Measurements from ENCODE around the gene PLCB1.

PLCB1 gene

DNA sequence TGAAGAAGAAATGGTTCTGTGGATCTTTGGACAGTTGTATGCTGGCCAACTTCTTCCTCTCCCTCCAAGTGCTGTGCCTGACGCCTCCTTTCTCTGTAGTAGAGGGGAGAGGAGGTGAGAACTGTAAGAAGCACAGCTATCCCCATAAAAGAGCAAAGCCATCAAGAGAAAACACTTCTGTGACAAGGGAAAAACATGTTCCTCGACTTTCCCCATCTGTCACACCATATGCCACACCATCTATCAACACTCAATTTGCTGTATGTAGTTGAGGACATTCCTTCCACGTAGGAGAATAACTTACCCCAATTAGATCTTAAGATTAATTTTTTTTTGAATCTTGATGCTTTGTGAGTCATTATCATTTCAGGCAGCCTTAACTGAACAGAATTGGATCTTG lies 780.7 kb downstream of the PLCB1 start:
- H3K27ac ChIP-seq (ENCODE audit: low read depth, low read length): no peak overlapping the region
- H4K12ac ChIP-seq (ENCODE audit: low read depth, low read length): no peak overlapping the region
- H2AFZ ChIP-seq (ENCODE audit: insufficient read depth, low read length, poor library complexity): no peak overlapping the region
- H3K79me2 ChIP-seq (ENCODE audit: control insufficient read depth, insufficient read depth, low read length, poor library complexity): no peaks in the 10 kb centered on the region
- no peak overlapping the region for H3K14ac ChIP-seq (ENCODE audit: low read length)
- no peak overlapping the region for H4K8ac ChIP-seq (ENCODE audit: low read depth, low read length)
- no peaks in the 10 kb centered on the region for H3K4me1 ChIP-seq (ENCODE audit: control insufficient read depth in 1 of 2, insufficient read depth in 2 of 2, low read length in 2 of 2)
- no peak overlapping the region for H4K91ac ChIP-seq (ENCODE audit: low read depth, low read length)
- H3K4me2 ChIP-seq (ENCODE audit: low read length): no peak overlapping the region
- H3K79me1 ChIP-seq (ENCODE audit: low read length): no peaks in the 10 kb centered on the region
- H2BK12ac ChIP-seq (ENCODE audit: low read length): no peak overlapping the region
- no peak overlapping the region for H2BK5ac ChIP-seq (ENCODE audit: low read depth, low read length, poor library complexity)
- H3K23ac ChIP-seq (ENCODE audit: low read length): no peak overlapping the region
- no peak overlapping the region for H2AK5ac ChIP-seq (ENCODE audit: low read length)
- H3K4me3 ChIP-seq (ENCODE audit: low read depth, low read length): no peak overlapping the region
- no peak for DNase-seq
- no peaks in the 10 kb centered on the region for H3K27me3 ChIP-seq (ENCODE audit: insufficient read depth, low read length)
- no peak overlapping the region for H3K4ac ChIP-seq (ENCODE audit: low read depth, low read length)
- H3K18ac ChIP-seq (ENCODE audit: low read length): no peak overlapping the region
- no peak overlapping the region for H2BK120ac ChIP-seq (ENCODE audit: insufficient read depth, low read length, poor library complexity)
- no CpG with 5 or more reads among the region's 3 CpGs for WGBS (ENCODE audit: extremely low coverage, insufficient coverage, insufficient read length)
- H3K36me3 ChIP-seq (ENCODE audit: control insufficient read depth in 1 of 2, insufficient read depth in 2 of 2, low read length in 2 of 2): no peaks in the 10 kb centered on the region
- H3K9me3 ChIP-seq (ENCODE audit: insufficient read depth, low read depth, low read length): no peaks in the 10 kb centered on the region
- H3K9ac ChIP-seq (ENCODE audit: low read length): no peak overlapping the region

DNA sequence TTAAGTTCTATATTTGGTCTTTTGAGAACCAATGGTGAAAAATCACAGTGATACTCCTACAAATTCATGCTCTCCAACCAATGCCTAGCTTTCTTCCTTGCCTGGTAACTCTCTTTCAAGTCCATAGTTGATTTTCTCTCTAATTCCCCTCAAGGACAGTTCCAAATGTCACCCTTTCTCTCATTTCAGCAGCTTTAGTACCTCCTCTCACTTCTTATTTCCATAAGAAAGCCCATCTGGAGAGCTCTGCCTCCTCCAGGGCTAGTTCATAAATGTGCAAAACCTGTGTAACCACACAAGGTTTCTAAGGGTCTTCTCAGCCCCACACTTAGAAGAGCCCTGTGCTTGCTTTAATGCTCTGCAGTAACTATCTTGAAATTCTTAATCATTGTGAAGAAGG lies 781.4 kb downstream of the PLCB1 start:
- H3K4me1 ChIP-seq (ENCODE audit: control insufficient read depth in 1 of 2, insufficient read depth in 2 of 2, low read length in 2 of 2): no peaks in the 10 kb centered on the region
- no peak overlapping the region for H3K18ac ChIP-seq (ENCODE audit: low read length)
- no peak overlapping the region for H4K8ac ChIP-seq (ENCODE audit: low read depth, low read length)
- H4K91ac ChIP-seq (ENCODE audit: low read depth, low read length): no peak overlapping the region
- no peak overlapping the region for H2AFZ ChIP-seq (ENCODE audit: insufficient read depth, low read length, poor library complexity)
- no peak overlapping the region for H2AK5ac ChIP-seq (ENCODE audit: low read length)
- no peak overlapping the region for H3K14ac ChIP-seq (ENCODE audit: low read length)
- no peak overlapping the region for H2BK120ac ChIP-seq (ENCODE audit: insufficient read depth, low read length, poor library complexity)
- H3K27me3 ChIP-seq (ENCODE audit: insufficient read depth, low read length): no peaks in the 10 kb centered on the region
- H3K4me3 ChIP-seq (ENCODE audit: low read depth, low read length): no peak overlapping the region
- no peak overlapping the region for H3K9ac ChIP-seq (ENCODE audit: low read length)
- no peaks in the 10 kb centered on the region for H3K36me3 ChIP-seq (ENCODE audit: control insufficient read depth in 1 of 2, insufficient read depth in 2 of 2, low read length in 2 of 2)
- H2BK12ac ChIP-seq (ENCODE audit: low read length): no peak overlapping the region
- H3K27ac ChIP-seq (ENCODE audit: low read depth, low read length): no peak overlapping the region
- H3K9me3 ChIP-seq (ENCODE audit: insufficient read depth, low read depth, low read length): no peaks in the 10 kb centered on the region
- no peaks in the 10 kb centered on the region for H3K79me2 ChIP-seq (ENCODE audit: control insufficient read depth, insufficient read depth, low read length, poor library complexity)
- no peak for DNase-seq
- no peak overlapping the region for H3K4ac ChIP-seq (ENCODE audit: low read depth, low read length)
- no peak overlapping the region for H3K4me2 ChIP-seq (ENCODE audit: low read length)
- no peak overlapping the region for H4K12ac ChIP-seq (ENCODE audit: low read depth, low read length)
- no peak overlapping the region for H3K23ac ChIP-seq (ENCODE audit: low read length)
- H3K79me1 ChIP-seq (ENCODE audit: low read length): no peaks in the 10 kb centered on the region
- no peak overlapping the region for H2BK5ac ChIP-seq (ENCODE audit: low read depth, low read length, poor library complexity)

DNA sequence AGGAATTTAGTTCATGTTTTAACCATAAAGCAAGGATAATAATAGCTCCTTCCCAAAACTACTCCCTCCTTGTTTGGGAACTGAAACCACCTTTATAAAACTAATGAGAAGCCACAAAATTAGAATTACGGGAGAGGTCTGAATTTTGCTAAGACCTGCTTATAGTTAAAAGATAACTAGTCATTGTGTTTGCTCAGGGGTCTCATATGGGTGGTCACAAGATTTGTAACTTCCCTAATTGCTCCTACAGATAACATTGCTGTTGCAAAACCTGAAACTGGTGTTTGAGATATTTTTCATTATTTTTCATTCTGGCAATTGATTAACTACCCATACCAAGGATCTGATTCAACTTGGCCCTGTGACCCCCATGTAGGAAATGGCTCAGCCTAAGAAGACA lies 782.4 kb downstream of the PLCB1 start:
- H4K8ac ChIP-seq (ENCODE audit: low read depth, low read length): no peak overlapping the region
- no peaks in the 10 kb centered on the region for H3K79me2 ChIP-seq (ENCODE audit: control insufficient read depth, insufficient read depth, low read length, poor library complexity)
- no peaks in the 10 kb centered on the region for H3K79me1 ChIP-seq (ENCODE audit: low read length)
- no peak overlapping the region for H2BK12ac ChIP-seq (ENCODE audit: low read length)
- H3K27me3 ChIP-seq (ENCODE audit: insufficient read depth, low read length): no peaks in the 10 kb centered on the region
- H4K12ac ChIP-seq (ENCODE audit: low read depth, low read length): no peak overlapping the region
- H3K23ac ChIP-seq (ENCODE audit: low read length): no peak overlapping the region
- H4K91ac ChIP-seq (ENCODE audit: low read depth, low read length): no peak overlapping the region
- H3K18ac ChIP-seq (ENCODE audit: low read length): no peak overlapping the region
- no peak overlapping the region for H3K4me3 ChIP-seq (ENCODE audit: low read depth, low read length)
- H3K14ac ChIP-seq (ENCODE audit: low read length): no peak overlapping the region
- no peaks in the 10 kb centered on the region for H3K9me3 ChIP-seq (ENCODE audit: insufficient read depth, low read depth, low read length)
- no peak overlapping the region for H3K27ac ChIP-seq (ENCODE audit: low read depth, low read length)
- no CpG with 5 or more reads among the region's 1 CpG for WGBS (ENCODE audit: extremely low coverage, insufficient coverage, insufficient read length)
- H2AK5ac ChIP-seq (ENCODE audit: low read length): no peak overlapping the region
- H3K4me1 ChIP-seq (ENCODE audit: control insufficient read depth in 1 of 2, insufficient read depth in 2 of 2, low read length in 2 of 2): no peaks in the 10 kb centered on the region
- H3K9ac ChIP-seq (ENCODE audit: low read length): no peak overlapping the region
- H2AFZ ChIP-seq (ENCODE audit: insufficient read depth, low read length, poor library complexity): no peak overlapping the region
- H3K4ac ChIP-seq (ENCODE audit: low read depth, low read length): no peak overlapping the region
- no peak for DNase-seq
- H2BK120ac ChIP-seq (ENCODE audit: insufficient read depth, low read length, poor library complexity): no peak overlapping the region
- H3K36me3 ChIP-seq (ENCODE audit: control insufficient read depth in 1 of 2, insufficient read depth in 2 of 2, low read length in 2 of 2): no peaks in the 10 kb centered on the region
- H3K4me2 ChIP-seq (ENCODE audit: low read length): no peak overlapping the region
- H2BK5ac ChIP-seq (ENCODE audit: low read depth, low read length, poor library complexity): no peak overlapping the region

DNA sequence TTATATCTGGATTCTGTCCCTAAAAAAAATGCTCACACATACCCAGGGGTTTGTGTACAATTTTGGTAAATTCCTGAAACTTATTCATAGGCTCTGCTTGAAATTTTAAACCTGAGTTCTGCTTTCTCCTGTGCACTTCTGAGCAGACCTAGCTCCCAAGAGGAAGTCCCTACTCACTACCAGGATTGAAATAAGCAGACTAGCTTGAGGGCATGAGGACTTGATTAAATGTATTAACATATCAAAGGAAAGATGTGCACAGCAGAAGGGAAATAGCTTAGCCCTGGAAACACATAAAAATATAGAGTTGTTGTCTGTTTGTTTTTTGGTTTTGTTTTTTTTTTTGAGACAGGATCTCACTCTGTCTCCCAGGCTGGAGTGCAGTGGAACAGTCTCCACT lies 785.0 kb downstream of the PLCB1 start:
- Histone ChIP-seq H3K9me3 (ENCODE audit: insufficient read depth, low read depth, low read length) (no peaks in the 10 kb centered on the region), H3K79me1 (ENCODE audit: low read length) (no peaks in the 10 kb centered on the region), H3K4me2 (ENCODE audit: low read length) (no peak overlapping the region), H3K9ac (ENCODE audit: low read length) (no peak overlapping the region), H3K14ac (ENCODE audit: low read length) (no peak overlapping the region), H3K27me3 (ENCODE audit: insufficient read depth, low read length) (no peaks in the 10 kb centered on the region), H3K4ac (ENCODE audit: low read depth, low read length) (no peak overlapping the region), H2BK12ac (ENCODE audit: low read length) (no peak overlapping the region), H2BK5ac (ENCODE audit: low read depth, low read length, poor library complexity) (no peak overlapping the region), H2AFZ (ENCODE audit: insufficient read depth, low read length, poor library complexity) (no peak overlapping the region), H4K12ac (ENCODE audit: low read depth, low read length) (no peak overlapping the region), H3K4me1 (ENCODE audit: control insufficient read depth in 1 of 2, insufficient read depth in 2 of 2, low read length in 2 of 2) (no peaks in the 10 kb centered on the region), H3K36me3 (ENCODE audit: control insufficient read depth in 1 of 2, insufficient read depth in 2 of 2, low read length in 2 of 2) (no peaks in the 10 kb centered on the region), H3K27ac (ENCODE audit: low read depth, low read length) (no peak overlapping the region), H3K4me3 (ENCODE audit: low read depth, low read length) (no peak overlapping the region), H4K8ac (ENCODE audit: low read depth, low read length) (no peak overlapping the region), H3K23ac (ENCODE audit: low read length) (no peak overlapping the region), H4K91ac (ENCODE audit: low read depth, low read length) (no peak overlapping the region), H3K79me2 (ENCODE audit: control insufficient read depth, insufficient read depth, low read length, poor library complexity) (no peaks in the 10 kb centered on the region), H2BK120ac (ENCODE audit: insufficient read depth, low read length, poor library complexity) (no peak overlapping the region), H3K18ac (ENCODE audit: low read length) (no peak overlapping the region), H2AK5ac (ENCODE audit: low read length) (no peak overlapping the region)
- DNase-seq: no peak

DNA sequence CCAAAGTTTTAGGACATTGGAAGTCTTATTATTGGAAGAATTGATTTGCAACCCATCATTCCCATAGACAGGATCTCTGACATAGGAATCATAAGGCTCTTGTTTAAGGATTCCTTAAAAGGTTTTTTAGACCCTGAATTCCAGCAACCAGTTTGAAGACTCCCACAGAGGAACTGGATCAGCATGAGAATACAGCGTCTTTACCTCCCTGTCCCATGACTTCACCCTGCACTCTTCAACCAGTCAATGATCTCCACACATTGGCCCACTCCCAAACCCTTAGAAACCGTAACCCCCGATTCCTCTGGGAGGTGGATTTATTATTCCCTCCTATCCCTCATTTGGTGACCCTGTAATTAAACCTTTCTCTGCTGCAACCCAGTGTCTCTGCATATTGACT lies 786.1 kb downstream of the PLCB1 start:
- H3K4me3 ChIP-seq (ENCODE audit: low read depth, low read length): no peak overlapping the region
- H3K9me3 ChIP-seq (ENCODE audit: insufficient read depth, low read depth, low read length): no peaks in the 10 kb centered on the region
- no peak overlapping the region for H4K91ac ChIP-seq (ENCODE audit: low read depth, low read length)
- no CpG with 5 or more reads among the region's 3 CpGs for WGBS (ENCODE audit: extremely low coverage, insufficient coverage, insufficient read length)
- no peak overlapping the region for H3K14ac ChIP-seq (ENCODE audit: low read length)
- H3K18ac ChIP-seq (ENCODE audit: low read length): no peak overlapping the region
- H3K27me3 ChIP-seq (ENCODE audit: insufficient read depth, low read length): no peaks in the 10 kb centered on the region
- no peaks in the 10 kb centered on the region for H3K36me3 ChIP-seq (ENCODE audit: control insufficient read depth in 1 of 2, insufficient read depth in 2 of 2, low read length in 2 of 2)
- no peak overlapping the region for H2BK5ac ChIP-seq (ENCODE audit: low read depth, low read length, poor library complexity)
- no peak overlapping the region for H2AFZ ChIP-seq (ENCODE audit: insufficient read depth, low read length, poor library complexity)
- H3K23ac ChIP-seq (ENCODE audit: low read length): no peak overlapping the region
- no peaks in the 10 kb centered on the region for H3K4me1 ChIP-seq (ENCODE audit: control insufficient read depth in 1 of 2, insufficient read depth in 2 of 2, low read length in 2 of 2)
- no peak overlapping the region for H3K4me2 ChIP-seq (ENCODE audit: low read length)
- H4K8ac ChIP-seq (ENCODE audit: low read depth, low read length): no peak overlapping the region
- no peaks in the 10 kb centered on the region for H3K79me2 ChIP-seq (ENCODE audit: control insufficient read depth, insufficient read depth, low read length, poor library complexity)
- no peak overlapping the region for H4K12ac ChIP-seq (ENCODE audit: low read depth, low read length)
- H2BK12ac ChIP-seq (ENCODE audit: low read length): no peak overlapping the region
- DNase-seq: no peak
- no peak overlapping the region for H2BK120ac ChIP-seq (ENCODE audit: insufficient read depth, low read length, poor library complexity)
- H3K4ac ChIP-seq (ENCODE audit: low read depth, low read length): no peak overlapping the region
- H3K27ac ChIP-seq (ENCODE audit: low read depth, low read length): no peak overlapping the region
- no peak overlapping the region for H2AK5ac ChIP-seq (ENCODE audit: low read length)
- no peak overlapping the region for H3K9ac ChIP-seq (ENCODE audit: low read length)
- H3K79me1 ChIP-seq (ENCODE audit: low read length): no peaks in the 10 kb centered on the region

All from trophoblast cell (in vitro differentiated cells and primary cell).